Measurements from ENCODE around the gene CELSR3.

The CELSR3 gene

DNA sequence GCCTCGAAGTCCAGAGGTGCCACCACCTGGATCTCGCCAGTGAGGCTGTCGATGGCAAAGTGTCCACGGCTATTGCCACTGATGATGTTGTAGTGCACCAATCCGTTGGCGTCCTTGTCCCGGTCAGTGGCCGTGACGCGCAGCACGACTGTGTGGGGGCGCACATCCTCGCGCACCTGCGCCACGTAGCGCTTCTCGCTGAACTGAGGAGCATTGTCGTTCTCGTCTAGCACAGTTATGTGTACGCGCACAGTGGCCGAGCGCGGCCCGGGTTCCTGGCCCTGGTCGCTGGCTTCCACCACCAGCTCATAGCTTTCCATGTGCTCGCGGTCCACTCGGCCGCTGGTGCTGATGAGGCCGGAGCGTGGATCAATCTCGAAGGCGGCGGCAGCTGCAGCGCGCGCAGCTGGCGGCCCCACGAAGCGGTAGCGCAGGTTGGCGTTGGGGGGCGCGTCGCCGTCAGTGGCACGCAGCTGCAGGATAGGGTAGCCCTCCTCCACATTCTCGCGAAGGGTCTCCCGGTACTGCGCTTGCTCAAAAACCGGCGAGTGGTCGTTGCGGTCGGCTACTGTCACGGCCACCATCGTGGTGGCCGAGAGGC is 1.8 kb downstream of the CELSR3 start:
- DNase-seq = no peak

DNA sequence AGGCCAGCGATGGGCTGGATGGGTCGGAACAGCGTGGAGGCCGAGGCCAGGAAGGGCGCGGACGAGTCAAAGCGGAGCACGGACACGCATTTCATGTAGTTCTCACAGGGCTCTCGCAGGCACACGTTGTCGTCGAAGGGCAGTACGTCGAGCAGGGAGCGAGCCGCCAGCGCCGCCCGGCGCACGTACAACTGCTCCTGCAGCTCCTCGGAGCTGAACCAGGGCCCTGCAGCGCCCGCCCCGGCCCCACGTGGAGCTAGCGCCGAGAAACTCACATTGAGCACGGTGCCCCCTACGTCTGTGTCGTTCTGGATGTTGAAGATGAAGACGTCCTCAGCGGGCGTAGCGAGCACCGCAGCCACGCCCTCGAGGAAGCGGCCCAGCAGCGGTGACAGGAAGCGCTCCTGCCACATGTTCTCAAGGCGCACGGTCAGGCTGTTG is 5.8 kb downstream of the CELSR3 start:
- DNase-seq = no peak

GRCh38 chr3:48656061-48656840 is 6.4 kb downstream of the CELSR3 start:
- DNase-seq = peak; percentile 53

DNA sequence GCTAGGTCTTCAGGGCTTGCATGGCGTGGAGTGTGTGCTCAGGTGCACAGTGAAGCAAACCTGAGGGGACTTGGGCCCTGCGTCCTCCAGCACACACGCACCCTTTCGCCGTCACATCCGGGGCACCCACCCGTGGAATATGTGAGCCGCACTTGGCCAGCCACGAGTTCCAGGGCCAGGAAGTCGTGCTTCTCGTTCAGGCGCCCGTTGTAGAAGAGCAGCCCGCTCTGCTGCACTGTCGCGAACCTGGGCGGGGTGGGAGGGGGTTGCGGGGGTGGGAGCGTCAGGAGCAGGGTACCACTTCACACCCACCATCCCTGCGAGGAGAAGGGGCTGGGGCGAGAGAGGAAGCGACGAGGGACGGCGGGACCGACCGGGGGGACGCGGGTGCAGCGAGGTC is 7.1 kb downstream of the CELSR3 start:
- no peak for DNase-seq

DNA sequence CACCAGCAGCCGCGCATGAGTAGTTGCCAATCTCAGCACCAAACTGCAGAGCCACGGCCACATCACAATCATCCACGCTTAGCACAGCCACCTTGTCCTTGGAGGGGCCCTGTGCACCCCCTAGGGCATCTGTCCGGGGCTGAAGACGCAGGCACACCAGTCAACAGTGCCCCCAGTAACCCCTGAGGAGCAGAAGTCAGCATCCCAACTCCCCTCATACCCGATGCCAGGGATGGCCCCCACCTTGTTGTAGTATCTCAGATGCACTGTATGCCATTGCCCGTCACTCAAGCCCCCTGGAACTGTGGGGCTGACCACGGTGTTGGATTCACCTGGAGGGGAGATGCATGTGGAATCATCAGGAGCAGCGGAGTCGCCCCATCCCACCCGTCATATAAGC is 7.6 kb downstream of the CELSR3 start:
- no peak for DNase-seq

- no peak for DNase-seq
Observed at GRCh38 chr3:48652923-48653715, 9.6 kb downstream of the CELSR3 start.

GRCh38 chr3:48651771-48652170 is 10.9 kb downstream of the CELSR3 start:
- no peak for DNase-seq

- no peak for DNase-seq
Observed at GRCh38 chr3:48650723-48651122, 12.0 kb downstream of the CELSR3 start.

GRCh38 chr3:48648188-48648850 is 14.4 kb downstream of the CELSR3 start:
- no peak for DNase-seq

DNA sequence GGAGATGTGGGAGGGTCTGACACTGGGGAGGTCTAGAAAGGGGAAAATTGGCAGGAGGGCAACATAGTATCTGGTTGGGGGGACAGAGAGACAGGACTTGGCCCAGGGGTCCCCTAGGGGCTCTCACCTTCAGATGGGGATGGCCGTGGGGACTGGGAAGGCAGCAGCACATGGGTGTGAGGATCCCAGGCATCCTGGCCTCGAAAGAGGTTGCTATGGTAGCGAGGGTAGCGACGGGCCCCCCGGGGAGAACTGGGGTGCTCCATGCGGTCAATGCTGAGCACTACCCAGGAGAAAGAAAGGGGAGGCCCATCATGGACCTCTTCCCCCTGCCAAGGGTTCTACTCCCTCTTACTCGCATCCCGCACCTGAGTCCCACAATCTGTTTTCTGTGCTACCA is 15.0 kb downstream of the CELSR3 start:
- no peak for DNase-seq

- no peak for DNase-seq
Observed at GRCh38 chr3:48644898-48645760, 17.6 kb downstream of the CELSR3 start.

GRCh38 chr3:48642605-48643004 is 20.1 kb downstream of the CELSR3 start:
- DNase-seq = no peak

DNA sequence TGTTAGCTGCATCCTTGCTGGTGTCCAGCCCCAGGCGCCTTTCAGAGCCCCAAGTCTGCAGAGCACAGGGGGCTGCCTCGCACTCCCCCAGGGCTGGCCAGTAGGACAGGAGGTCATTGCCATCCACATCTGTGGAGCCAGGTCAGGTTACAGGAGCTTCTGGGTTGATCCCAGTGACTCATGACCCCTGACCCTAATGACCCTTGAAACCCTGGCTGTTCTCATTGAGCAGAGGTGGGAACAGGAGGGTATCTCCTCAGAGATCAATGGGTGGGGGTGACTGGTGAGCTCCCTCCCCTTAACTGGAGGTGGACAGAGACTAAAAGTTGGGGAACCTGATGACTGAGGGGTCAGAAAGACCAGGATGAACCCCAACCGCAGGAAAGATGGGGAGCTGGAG is 21.3 kb downstream of the CELSR3 start:
- no peak for DNase-seq

GRCh38 chr3:48639944-48640606 is 22.6 kb downstream of the CELSR3 start:
- DNase-seq = no peak

- DNase-seq = no peak
Observed at GRCh38 chr3:48637305-48637704, 25.4 kb downstream of the CELSR3 start.

- peak; percentile 7 for DNase-seq
Observed at GRCh38 chr3:48636149-48636655, 26.5 kb downstream of the CELSR3 start.

DNA sequence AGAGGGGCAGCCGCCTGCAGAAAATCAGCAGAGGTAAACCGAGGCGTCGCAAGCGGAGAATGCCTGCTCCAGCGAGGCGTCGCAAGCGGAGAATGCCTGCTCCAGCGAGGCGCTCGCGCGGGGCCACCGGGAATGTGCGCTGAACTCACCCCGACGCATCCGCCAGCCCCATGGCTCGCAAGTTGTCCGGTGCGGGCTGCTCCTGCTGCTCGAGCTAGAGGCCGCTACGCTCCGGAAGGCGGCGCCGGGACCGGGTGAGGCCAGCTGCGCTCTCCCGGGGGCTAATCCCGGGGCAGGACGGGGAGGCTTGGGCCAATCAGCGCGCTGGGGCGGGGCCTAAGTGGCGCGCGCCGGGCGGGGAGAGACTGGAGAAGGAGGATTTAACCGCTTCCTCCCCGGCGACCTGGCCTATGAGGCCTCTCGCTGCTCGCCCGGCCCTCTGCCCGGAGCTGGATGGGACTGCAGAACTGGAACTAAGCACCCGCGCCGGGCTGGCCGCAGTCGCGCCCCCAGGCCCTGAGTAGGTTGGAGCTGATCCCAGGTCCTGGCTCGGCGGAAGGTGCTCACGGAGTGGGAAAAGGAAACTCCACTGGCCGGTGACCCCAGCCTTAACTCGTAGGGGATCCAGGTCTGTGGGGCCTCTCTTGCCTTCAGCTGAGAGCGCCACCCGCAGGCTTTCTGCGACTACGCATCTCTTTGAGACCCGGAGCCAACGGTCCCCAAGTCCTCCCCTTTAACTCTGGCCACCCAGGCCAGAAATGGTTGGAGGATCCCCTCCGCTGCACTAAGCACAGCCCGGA is 27.3 kb downstream of the CELSR3 start, which contains the start of gene SLC26A6:
Gene SLC26A6, minus strand, starts transcription at position 240 of the 800 bp plus-strand sequence. Its CDS starts 68 bp downstream, at position 172.
- peak; percentile 95 for DNase-seq

DNA sequence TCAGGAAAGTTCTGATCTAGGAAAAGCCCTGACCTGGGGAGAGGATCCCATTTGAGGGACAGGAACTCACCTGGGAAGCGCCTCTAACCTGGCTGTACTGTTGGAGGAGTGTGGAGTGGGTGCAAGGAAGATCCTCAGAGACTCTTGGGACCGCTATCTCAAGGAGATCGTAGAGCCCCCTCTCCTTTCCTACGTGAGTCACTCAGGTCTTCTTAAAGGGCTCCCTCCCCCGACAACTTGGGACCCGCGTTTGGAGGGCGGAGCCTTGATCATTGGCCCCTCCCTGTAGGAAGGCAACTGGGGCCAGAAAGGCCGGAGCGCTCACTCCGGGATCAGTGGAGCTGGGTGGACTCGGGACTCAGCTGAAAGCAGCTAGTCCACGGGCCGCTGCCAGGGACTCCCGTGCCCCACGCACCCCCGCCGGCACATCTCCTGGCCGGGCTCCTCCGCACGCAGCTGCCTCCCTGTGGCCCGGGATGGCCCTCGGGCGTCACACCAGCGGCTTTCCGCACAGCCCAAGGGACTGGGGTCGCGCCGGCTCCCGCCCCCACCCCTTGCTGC is 27.9 kb downstream of the CELSR3 start:
- peak; percentile 63 for DNase-seq

- no peak for DNase-seq
Observed at GRCh38 chr3:48633743-48634142, 28.9 kb downstream of the CELSR3 start.

DNA sequence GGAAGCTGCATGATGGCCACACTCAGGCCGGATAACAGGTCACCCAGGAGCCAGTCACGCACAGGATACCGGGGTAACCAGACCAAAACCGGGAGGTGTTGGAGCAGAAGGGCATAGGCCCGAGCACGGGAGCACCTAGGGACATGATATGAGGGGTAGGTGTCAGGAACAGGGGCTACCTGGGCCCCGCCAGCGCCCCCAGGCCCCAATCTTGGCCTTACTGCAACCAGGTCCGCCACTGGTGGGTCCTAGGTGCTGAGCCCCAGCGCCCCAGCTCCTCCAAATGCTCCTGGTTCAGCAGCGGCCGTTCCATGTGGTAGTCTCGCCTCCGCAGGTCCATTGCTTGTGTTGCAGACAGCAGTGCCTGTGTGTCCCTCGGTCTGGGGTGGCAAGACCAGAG is 29.4 kb downstream of the CELSR3 start:
- DNase-seq = no peak
